GM12864 (cell line): ENCODE measurements around the gene CIPC.

Experiments
- DNase-seq: peaks from one replicate; pipeline ENCODE4 v3.0.0-alpha.2; 2011; ENCODE audit warnings: low read depth
- H3K4me3 ChIP-seq: 2 replicates; pipeline ENCODE4 v1.5.1; 2011; ENCODE audit warnings: mild to moderate bottlenecking, low read depth, low read length, control low read depth
- CTCF ChIP-seq: IDR thresholded peaks from 2 replicates; pipeline ENCODE4 v1.5.1; 2011; ENCODE audit warnings: low read depth, mild to moderate bottlenecking, moderate library complexity, low read length, control low read depth, inconsistent platforms; ENCODE audit errors: missing control alignments

CIPC gene

GRCh38 chr14:77058117-77058516 is 39.9 kb upstream of the CIPC start:
- DNase-seq = no peak
- no peak for TF ChIP-seq CTCF
- no peak overlapping the region for H3K4me3 ChIP-seq

- TF ChIP-seq CTCF = no peak
- no peak for DNase-seq
- no peak overlapping the region for H3K4me3 ChIP-seq
These were observed 39.3 kb upstream of the CIPC start for GRCh38 chr14:77058785-77059184.

- peak; percentile 19 for TF ChIP-seq CTCF
- no peak overlapping the region for H3K4me3 ChIP-seq
- no peak for DNase-seq
These were observed 38.7 kb upstream of the CIPC start for GRCh38 chr14:77059276-77059915.

- TF ChIP-seq CTCF = no peak
- H3K4me3 ChIP-seq = no peak overlapping the region
- no peak for DNase-seq
These were observed 36.3 kb upstream of the CIPC start for GRCh38 chr14:77061630-77062257.

GRCh38 chr14:77062261-77062660 is 35.8 kb upstream of the CIPC start:
- TF ChIP-seq CTCF = no peak
- DNase-seq = no peak
- H3K4me3 ChIP-seq = no peak overlapping the region

GRCh38 chr14:77063571-77064171 is 34.4 kb upstream of the CIPC start:
- TF ChIP-seq CTCF = no peak
- no peak overlapping the region for H3K4me3 ChIP-seq
- DNase-seq = no peak

- no peak overlapping the region for H3K4me3 ChIP-seq
- no peak for DNase-seq
- TF ChIP-seq CTCF = no peak
These were observed 33.4 kb upstream of the CIPC start for GRCh38 chr14:77064521-77065178.
